Muscle layer of colon (tissue), 2 donors: ENCODE results near the gene SPARC.
"Not testable (repeated sequence)": the region's sequence is repeated elsewhere in the genome, so short reads cannot be mapped to it uniquely, and the experiment has no call there.

ENCODE experiments used
- H3K27ac ChIP-seq: one replicate; pipeline ENCODE4 v1.7.0; 2013; ENCODE audit warnings: low read depth, mild to moderate bottlenecking, low read length, moderate library complexity
- H3K27me3 ChIP-seq, 2 donors: one replicate each; pipeline ENCODE4 v1.7.0; 2013; ENCODE audit warnings: low read length in 2 of 2, mild to moderate bottlenecking in 2 of 2; ENCODE audit not compliant: insufficient read depth in 2 of 2, control insufficient read depth in 1 of 2
- H3K36me3 ChIP-seq: one replicate; pipeline ENCODE4 v1.7.0; 2013; ENCODE audit warnings: mild to moderate bottlenecking, low read length; ENCODE audit not compliant: insufficient read depth
- H3K4me1 ChIP-seq: one replicate; pipeline ENCODE4 v1.7.0; 2013; ENCODE audit warnings: mild to moderate bottlenecking, low read length; ENCODE audit not compliant: insufficient read depth
- H3K4me3 ChIP-seq, 2 donors: one replicate each; pipeline ENCODE4 v1.7.0; 2013; ENCODE audit warnings: low read length in 2 of 2, low read depth in 1 of 2, mild to moderate bottlenecking in 1 of 2, moderate library complexity in 1 of 2
- H3K9ac ChIP-seq: one replicate; pipeline ENCODE4 v1.7.0; 2013; ENCODE audit warnings: low read length
- H3K9me3 ChIP-seq: one replicate; pipeline ENCODE4 v1.7.0; 2013; ENCODE audit warnings: mild to moderate bottlenecking, low read length
- donor health status: abdominal sarcoma.
- donor health status: Adenocarcinoma of cecum.

Gene SPARC

DNA sequence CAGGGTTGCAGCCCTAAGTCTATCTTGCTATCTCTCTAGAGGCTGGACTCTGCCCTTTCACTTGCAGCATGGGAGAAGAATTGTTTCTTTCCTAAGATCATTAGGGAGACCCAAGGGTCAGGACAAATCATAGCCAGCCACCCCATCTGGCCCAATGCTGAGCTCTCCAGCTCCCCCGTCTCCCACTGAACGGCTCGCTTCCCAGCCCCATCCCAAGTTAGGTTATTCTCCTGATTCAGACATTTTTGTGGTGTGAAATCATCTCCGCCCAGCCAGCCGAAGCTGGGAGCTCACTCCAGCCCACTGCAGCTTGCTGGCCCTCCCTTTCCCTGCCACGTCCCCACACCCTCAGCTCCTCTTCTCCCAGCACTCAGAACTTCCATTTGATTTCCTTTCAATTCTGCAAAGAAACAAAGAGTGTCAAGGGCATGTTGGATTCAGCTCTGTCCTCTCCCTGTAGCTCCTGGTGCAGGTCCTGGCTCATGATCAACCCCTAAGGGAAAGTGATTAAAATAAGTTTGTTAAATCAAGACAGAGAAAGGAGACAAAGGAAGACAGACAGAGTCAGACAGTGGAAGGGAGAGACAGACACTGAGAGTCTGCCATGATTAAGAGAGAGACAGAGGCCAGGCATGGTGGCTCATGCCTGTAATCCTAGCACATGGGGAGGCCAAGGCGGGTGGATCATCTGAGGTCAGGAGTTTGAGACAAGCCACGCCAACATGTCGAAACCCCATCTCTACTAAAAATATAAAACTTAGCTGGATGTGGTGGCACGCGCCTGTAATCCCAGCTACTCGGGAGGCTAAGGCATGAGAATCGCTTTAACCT is 12.6 kb upstream of the SPARC start:
- Histone ChIP-seq H3K9ac (peak overlapping the region; percentile 49), H3K4me3 (no peak overlapping the region), H3K9me3 (no peaks in the 10 kb centered on the region), H3K27ac (peak overlapping the region; percentile 63), H3K27me3 (no peaks in the 10 kb centered on the region), H3K36me3 (no peaks in the 10 kb centered on the region), H3K4me1 (peaks cover 18% of the 10 kb centered on the region)

DNA sequence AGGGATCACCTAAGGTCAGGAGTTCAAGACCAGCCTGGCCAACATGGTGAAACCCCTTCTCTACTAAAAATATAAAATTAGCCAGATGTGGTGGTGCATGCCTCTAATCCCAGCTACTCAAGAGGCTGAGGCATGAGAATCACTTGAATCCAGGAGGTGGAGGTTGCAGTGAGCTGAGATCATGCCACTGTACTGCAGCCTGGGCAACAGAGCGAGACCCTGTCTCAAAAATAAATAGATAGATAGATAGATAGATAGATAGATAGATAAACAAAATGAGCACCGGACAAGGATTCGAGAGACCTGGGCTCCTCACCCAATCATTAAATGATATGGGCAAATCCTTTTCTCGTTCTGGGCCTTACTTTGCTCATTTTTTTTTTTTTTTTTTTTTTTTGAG is 11.4 kb upstream of the SPARC start:
- not testable (repeated sequence) for H3K36me3 ChIP-seq, H3K27me3 ChIP-seq, H3K9ac ChIP-seq, H3K4me3 ChIP-seq, H3K9me3 ChIP-seq
- Histone ChIP-seq H3K4me1 (peaks cover 18% of the 10 kb centered on the region), H3K27ac (peak overlapping the region; percentile 32)

DNA sequence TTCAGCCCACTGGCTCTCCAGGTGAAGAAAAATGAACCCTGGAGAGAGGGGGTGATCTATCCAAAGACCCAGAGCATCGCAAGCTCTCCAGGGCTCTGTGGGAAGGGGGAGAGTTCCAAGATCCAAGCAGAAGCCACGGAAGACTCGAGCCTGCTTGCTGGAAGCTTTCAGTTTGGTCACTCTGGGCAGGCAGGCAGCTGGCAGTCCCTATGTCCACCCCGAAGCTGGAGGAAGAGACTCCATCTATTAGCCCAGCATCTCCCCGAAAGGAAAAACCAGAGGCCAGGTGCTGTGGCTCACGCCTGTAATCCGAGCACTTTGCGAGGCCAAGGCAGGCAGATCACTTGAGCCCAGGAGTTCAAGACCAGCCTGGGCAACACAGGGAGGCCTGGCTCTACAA is 10.7 kb upstream of the SPARC start:
- Histone ChIP-seq H3K36me3 (no peaks in the 10 kb centered on the region), H3K4me1 (peaks cover 18% of the 10 kb centered on the region), H3K27ac (peak overlapping the region; percentile 32), H3K9ac (no peak overlapping the region), H3K9me3 (no peaks in the 10 kb centered on the region), H3K27me3 (no peaks in the 10 kb centered on the region), H3K4me3 (no peak overlapping the region)

DNA sequence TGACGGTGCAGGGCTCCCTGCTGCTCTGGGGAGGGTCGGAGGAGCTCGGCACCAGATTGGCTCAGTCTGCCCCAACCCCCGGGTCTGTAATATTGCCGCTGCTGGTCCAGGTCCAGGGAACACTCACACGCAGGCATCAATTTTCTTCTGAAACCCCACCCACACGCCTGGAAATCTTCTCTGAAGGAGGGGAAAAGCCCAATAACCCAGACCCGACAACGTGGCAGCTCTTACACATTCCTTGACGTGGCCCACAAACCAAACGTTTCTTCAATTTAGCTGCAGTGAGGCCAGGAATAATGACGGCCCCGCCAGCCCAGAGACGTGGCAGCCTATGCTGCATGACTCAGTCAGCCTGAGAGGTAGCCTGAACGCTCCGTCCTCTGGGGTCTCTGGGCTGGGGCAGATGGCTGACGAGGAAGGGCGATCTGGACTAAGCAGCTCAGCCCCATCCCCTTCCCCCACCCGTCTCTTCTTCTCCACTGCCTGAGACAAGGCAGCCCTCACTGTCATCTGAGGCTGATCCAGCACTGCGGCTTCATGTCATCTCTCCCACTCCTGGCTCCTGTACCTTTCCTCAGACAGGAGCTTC is 9.9 kb upstream of the SPARC start:
- Histone ChIP-seq H3K9me3 (no peaks in the 10 kb centered on the region), H3K27me3 (no peaks in the 10 kb centered on the region), H3K36me3 (no peaks in the 10 kb centered on the region), H3K4me3 (peak overlapping the region; percentile 23 to 25), H3K4me1 (peaks cover 18% of the 10 kb centered on the region), H3K9ac (no peak overlapping the region), H3K27ac (peak overlapping the region; percentile 64)

DNA sequence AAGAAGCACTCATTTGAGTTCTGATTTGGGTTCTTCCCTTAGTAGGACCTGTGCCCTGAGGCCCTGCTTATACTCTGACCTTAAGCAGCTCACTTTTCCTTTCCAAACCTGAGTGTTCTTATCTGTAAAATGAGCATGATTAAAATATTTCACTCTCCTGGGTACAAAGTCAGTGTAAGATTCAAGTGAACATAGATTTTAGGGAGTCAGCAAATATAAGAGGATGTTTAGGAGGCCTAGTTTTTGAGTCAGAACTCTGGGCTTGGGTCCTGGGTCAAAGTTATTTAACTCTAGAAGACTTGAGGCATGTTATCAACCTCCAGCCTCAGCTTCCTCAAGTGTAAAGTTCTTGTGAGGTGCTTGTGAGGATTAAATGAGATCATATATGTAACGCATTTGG is 8.7 kb upstream of the SPARC start:
- H3K27ac ChIP-seq, result no peak overlapping the region
- H3K27me3 ChIP-seq, result no peaks in the 10 kb centered on the region
- H3K4me3 ChIP-seq, result no peak overlapping the region
- no peak overlapping the region for H3K9ac ChIP-seq
- peaks cover 18% of the 10 kb centered on the region for H3K4me1 ChIP-seq
- no peaks in the 10 kb centered on the region for H3K9me3 ChIP-seq
- no peaks in the 10 kb centered on the region for H3K36me3 ChIP-seq

DNA sequence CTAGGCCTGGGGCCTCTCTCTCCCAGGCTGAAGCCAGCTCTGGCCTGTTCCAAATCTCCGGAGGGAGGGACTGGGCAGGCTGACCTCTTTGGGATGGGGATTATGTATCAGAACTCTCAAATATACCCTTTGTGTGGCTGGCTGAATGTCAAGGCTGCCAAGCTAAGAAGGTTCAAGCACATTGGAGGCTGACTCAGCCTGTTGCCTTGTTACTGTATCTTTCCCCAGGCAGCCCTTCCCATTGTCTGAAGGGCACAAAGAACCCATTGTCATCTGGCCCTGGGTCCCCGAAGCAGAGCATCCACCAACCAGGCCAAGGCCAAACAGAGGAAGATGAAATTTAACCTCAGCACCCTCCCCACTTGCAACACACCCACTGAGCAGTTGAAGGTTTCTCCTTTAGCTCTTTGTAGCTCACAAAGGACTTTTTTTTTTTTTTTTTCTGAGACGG is 7.3 kb upstream of the SPARC start:
- Histone ChIP-seq H3K27ac (no peak overlapping the region), H3K9ac (no peak overlapping the region), H3K9me3 (no peaks in the 10 kb centered on the region), H3K4me1 (peaks cover 12% of the 10 kb centered on the region), H3K27me3 (no peaks in the 10 kb centered on the region), H3K4me3 (no peak overlapping the region), H3K36me3 (no peaks in the 10 kb centered on the region)

DNA sequence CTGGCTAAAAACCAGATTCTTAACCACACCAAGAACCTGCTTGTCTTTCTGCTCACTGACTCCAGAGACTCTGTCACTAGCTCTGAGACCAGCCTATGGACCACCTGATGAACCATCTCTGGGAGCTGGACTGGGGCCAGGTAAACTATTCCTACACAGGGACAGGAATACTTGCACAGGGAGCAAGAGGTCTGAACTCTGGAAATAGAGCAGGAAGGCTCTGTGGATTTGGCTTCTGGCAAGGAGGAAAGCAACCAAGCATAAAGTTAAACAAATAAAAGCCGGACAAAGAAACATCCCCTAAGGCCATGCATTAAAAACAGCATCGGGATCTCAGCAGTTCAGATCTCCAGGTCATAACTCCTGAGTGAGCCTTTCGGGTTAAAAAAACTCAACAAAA is 5.6 kb upstream of the SPARC start:
- H3K27me3 ChIP-seq, result no peaks in the 10 kb centered on the region
- no peaks in the 10 kb centered on the region for H3K36me3 ChIP-seq
- H3K4me1 ChIP-seq, result peaks cover 7% of the 10 kb centered on the region
- no peak overlapping the region for H3K4me3 ChIP-seq
- no peaks in the 10 kb centered on the region for H3K9me3 ChIP-seq
- H3K9ac ChIP-seq, result no peak overlapping the region
- no peak overlapping the region for H3K27ac ChIP-seq

DNA sequence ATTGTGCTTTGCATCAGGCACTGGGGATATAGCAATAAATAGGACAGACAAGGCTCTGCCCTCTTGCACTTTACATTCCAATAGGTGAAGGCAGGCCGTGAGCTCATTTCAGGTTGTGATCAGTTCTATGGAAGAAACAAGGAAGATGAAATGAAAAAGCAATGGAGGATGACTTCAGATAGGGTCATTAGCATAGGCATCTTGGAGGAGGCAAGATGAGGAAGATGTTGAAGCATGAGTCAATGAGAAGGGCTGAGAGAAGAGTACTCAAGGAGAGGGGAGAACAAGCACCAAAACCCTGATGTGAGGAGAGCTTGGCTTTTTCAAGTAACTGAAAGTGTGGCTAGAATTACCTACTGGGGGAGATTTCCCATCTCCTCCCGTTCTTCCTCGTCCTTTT is 5.0 kb upstream of the SPARC start:
- Histone ChIP-seq H3K4me1 (peaks cover 5% of the 10 kb centered on the region), H3K27ac (no peak overlapping the region), H3K4me3 (no peak overlapping the region), H3K36me3 (no peaks in the 10 kb centered on the region), H3K9ac (no peak overlapping the region), H3K9me3 (no peaks in the 10 kb centered on the region), H3K27me3 (no peaks in the 10 kb centered on the region)

DNA sequence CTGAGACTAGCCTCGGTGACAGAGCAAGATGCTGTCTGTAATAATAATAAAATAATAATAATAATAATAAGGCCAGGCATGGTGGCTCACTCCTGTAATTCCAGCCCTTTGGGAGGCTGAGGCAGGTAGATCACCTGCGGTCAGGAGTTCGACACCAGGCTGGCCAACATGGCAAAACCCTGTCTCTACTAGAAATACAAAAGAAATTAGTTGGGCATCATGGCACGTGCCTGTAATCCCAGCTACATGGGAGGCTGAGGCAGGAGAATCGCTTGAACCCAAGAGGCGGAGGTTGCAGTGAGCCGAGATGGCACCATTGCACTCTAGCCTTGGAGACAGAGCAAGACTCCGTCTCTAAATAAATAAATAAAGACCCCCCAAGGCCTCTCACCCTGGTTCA is 2.9 kb upstream of the SPARC start:
- peaks cover 10% of the 10 kb centered on the region for H3K4me1 ChIP-seq
- H3K27me3 ChIP-seq, H3K27ac ChIP-seq, H3K9me3 ChIP-seq, H3K36me3 ChIP-seq, H3K9ac ChIP-seq, H3K4me3 ChIP-seq: not testable (repeated sequence)

DNA sequence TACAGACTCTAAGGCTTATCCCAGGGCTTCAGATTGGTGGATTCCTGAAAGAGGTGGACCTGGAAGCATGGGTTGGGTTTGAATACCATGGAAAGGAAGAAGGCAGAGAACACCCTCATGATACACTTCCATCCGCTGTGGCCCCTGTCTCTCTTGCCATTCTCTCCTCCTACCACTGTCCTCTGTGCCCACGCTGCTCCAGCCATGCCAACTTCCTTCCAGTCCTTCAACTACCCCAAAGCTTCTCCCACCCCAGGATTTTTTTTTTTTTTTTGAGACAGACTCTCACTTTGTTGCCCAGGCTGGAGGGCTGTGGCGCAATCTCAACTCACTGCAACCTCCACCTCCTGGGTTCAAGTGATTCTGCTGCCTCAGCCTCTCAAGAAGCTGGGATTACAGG is 1.7 kb upstream of the SPARC start:
- H3K9me3 ChIP-seq, result no peaks in the 10 kb centered on the region
- no peak overlapping the region for H3K9ac ChIP-seq
- no peak overlapping the region for H3K27ac ChIP-seq
- H3K27me3 ChIP-seq, result no peaks in the 10 kb centered on the region
- H3K4me1 ChIP-seq, result peaks cover 22% of the 10 kb centered on the region
- no peak overlapping the region for H3K4me3 ChIP-seq
- H3K36me3 ChIP-seq, result no peaks in the 10 kb centered on the region

DNA sequence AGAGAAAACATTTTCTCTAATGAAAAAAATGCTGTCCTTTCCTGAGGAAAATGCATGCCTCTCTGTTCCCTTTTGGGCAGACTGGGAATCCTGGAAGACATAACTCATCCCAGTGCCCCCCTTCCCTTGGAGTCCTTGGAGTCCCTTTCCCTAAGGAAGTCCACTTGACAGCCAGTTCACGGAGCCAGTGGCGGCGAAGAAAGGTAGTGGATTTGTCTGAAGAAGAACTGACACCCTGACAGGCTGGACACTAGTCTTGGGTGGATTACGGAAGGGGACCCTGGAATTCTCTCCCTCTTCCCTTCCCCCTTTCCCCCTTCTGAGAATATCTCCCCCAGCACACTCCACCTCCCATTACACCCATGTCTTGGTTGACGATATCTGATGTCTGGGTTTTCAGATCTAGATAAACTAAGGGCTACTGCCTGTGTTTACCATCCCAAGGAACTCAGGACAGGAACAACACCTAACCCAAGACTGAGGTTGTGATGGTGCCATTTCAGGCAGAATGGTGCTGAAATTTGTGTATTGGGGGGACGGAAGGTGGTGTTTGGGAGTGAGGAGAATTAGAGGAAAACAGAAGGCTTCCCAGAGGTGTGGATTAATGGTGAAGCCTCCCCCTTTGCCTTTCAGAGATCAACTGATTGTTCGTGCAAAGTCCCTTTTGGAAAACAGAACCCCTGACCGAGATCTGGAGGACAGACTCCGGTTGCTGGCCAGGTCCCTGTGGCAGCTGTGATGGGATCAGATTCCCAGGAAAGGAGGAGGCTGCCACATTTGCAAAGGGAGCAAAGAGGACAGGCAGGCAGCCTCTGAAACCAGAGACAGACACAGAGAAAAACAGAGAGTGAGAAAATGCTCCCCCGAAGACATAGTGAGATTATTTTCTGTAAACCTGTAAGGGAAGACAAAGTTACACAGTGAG is 704 bp downstream of the SPARC start:
- no peaks in the 10 kb centered on the region for H3K9me3 ChIP-seq
- H3K4me1 ChIP-seq, result peaks cover 46% of the 10 kb centered on the region
- peak overlapping the region; percentile 93 for H3K9ac ChIP-seq
- H3K36me3 ChIP-seq, result no peaks in the 10 kb centered on the region
- peak overlapping the region; percentile 70 for H3K27ac ChIP-seq
- H3K4me3 ChIP-seq, result peak overlapping the region; percentile 55 to 93
- no peaks in the 10 kb centered on the region for H3K27me3 ChIP-seq
